SHP77 treated with DMSO at 0.1 percent for 48 hours (cell line): ENCODE measurements around the gene PLA2G15.

Experiments
- DNase-seq: peaks from one replicate; lab custom pipeline; 2025; lab: John Stamatoyannopoulos, UW

PLA2G15 gene

GRCh38 chr16:68298907-68299561 lies 53.9 kb downstream of the PLA2G15 start:
- no peak for DNase-seq

DNA sequence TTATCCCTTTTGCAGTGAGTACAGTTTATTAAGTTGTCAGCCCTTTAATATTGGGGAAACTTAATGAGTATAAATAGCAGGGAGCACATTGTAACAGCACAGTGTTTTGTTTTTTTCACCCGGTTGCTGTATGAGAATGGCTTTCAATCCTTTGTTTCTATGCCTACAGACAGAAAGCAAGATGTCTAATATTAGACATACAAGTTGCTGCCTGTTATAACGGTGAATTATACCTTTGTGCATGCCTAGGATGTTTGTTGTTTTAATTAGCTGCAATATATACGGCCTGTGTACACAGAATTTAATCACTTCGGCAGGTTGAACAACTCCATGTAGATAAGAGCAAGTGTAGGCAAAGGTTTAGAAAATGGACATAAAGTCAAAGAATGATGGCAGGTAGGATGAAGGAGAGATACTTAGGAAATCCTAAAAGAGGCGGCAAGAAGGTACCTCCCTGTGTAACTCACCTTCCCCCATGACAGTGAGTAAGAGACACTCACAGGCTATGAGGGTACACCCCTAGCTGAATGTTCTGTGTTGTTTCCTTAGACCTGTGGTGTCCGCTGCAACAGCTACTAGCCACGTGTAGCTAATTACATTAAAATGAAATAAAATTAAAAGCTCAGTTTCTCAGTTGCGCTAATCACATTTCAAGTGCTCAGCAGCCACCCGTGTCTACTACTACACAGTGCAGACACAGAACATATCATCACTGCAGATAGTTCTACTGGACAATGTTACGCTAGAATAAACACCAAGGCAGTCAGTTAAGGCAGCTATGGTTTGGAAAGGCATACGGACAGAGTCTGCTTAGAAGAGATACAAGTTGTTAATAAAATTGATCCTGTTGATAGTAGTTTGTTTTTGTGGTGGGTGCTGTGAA lies 54.6 kb downstream of the PLA2G15 start:
- no peak for DNase-seq

GRCh38 chr16:68300734-68301459 lies 55.7 kb downstream of the PLA2G15 start:
- DNase-seq, result no peak

DNA sequence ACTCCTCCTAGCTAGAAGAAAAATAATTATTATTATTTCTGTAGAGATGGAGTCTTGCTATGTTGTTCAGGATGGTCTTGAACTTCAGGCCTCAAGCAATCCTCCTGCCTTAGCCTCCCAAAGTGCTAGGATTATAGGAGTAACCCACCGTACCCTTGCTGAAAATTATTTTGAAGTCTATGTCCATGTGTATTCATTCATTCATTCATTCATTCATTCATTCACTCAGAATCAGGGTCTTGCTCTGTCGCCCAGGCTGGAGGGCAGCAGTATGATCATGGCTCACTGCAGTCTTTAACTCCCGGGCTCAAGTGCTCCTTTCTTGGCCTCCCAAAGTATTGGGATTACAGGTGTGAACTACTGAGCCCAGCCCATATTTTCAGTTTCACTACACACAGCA lies 61.5 kb downstream of the PLA2G15 start:
- DNase-seq, result no peak

- DNase-seq, result no peak
These were observed 64.6 kb downstream of the PLA2G15 start for GRCh38 chr16:68309799-68310198.

GRCh38 chr16:68310437-68310773 lies 65.2 kb downstream of the PLA2G15 start:
- no peak for DNase-seq
